Common myeloid progenitor, CD34-positive (primary cell): Measurements from ENCODE around the gene COL4A2.
"Not testable (repeated sequence)": the region's sequence is repeated elsewhere in the genome, so short reads cannot be mapped to it uniquely, and the experiment has no call there.

Source experiments
- CTCF ChIA-PET: fragments of 350-600 bp; sonication (Branson Sonifier 250); formaldehyde crosslinking; loops from one replicate; lab custom pipeline; 2021; ENCODE audit warnings: antibody characterized with exemption; lab: Charles Lee
- POLR2A ChIA-PET: fragments of 350-600 bp; sonication (Branson Sonifier 250); formaldehyde crosslinking; loops from one replicate; lab custom pipeline; 2021; ENCODE audit warnings: antibody characterized with exemption; lab: Charles Lee
- DNase-seq, 3 donors: peaks; one replicate each; pipeline versions ENCODE4 v3.0.0 to v3.0.0-alpha.2; 2013
- H3K27ac ChIP-seq, 2 experiments: 1 replicate in 1 of 2; 2 replicates in 1 of 2; pipeline ENCODE4 v1.7.0; 2013; ENCODE audit warnings: inconsistent platforms in 2 of 2, low read length in 2 of 2, mild to moderate bottlenecking in 2 of 2, low read depth in 1 of 2, moderate library complexity in 1 of 2; ENCODE audit not compliant: severe bottlenecking in 2 of 2, insufficient read depth in 1 of 2, poor library complexity in 1 of 2
- H3K27me3 ChIP-seq, 5 experiments: replicated peaks in 2 of 5; 1 replicate in 3 of 5; 2 replicates in 2 of 5; pipeline versions ENCODE4 v1.6.1 to v1.7.0; 2013; ENCODE audit warnings: low read length in 4 of 5, mild to moderate bottlenecking in 2 of 5, moderate library complexity in 2 of 5, inconsistent platforms in 1 of 5; ENCODE audit not compliant: insufficient read depth in 5 of 5, control insufficient read depth in 4 of 5
- H3K36me3 ChIP-seq, 4 experiments: 1 replicate in 2 of 4; 2 replicates in 2 of 4; pipeline versions ENCODE4 v1.6.1 to v1.7.0; 2013; ENCODE audit warnings: low read length in 3 of 4, control low read depth in 1 of 4, mild to moderate bottlenecking in 1 of 4; ENCODE audit not compliant: control insufficient read depth in 4 of 4, insufficient read depth in 4 of 4
- H3K4me1 ChIP-seq, 4 experiments: 1 replicate in 3 of 4; 2 replicates in 1 of 4; pipeline versions ENCODE4 v1.6.1 to v1.7.1; 2013; ENCODE audit warnings: low read length in 3 of 4, mild to moderate bottlenecking in 3 of 4, control low read depth in 1 of 4, inconsistent platforms in 1 of 4, moderate library complexity in 1 of 4; ENCODE audit not compliant: control insufficient read depth in 4 of 4, insufficient read depth in 4 of 4; ENCODE audit errors: control extremely low read depth in 1 of 4
- H3K4me3 ChIP-seq, 7 experiments: 1 replicate in 4 of 7; 2 replicates in 3 of 7; pipeline versions ENCODE4 v1.5.1 to v1.7.0; 2013; ENCODE audit warnings: mild to moderate bottlenecking in 7 of 7, low read length in 6 of 7, moderate library complexity in 6 of 7, inconsistent platforms in 2 of 7, low read depth in 2 of 7, control low read depth in 1 of 7; ENCODE audit not compliant: insufficient read depth in 4 of 7, control insufficient read depth in 1 of 7; ENCODE audit errors: extremely low read depth in 1 of 7
- H3K9me3 ChIP-seq, 5 experiments: 1 replicate in 4 of 5; 2 replicates in 1 of 5; pipeline versions ENCODE4 v1.6.1 to v1.7.1; 2013; ENCODE audit warnings: low read length in 4 of 5, mild to moderate bottlenecking in 2 of 5, inconsistent platforms in 1 of 5, low read depth in 1 of 5, moderate library complexity in 1 of 5; ENCODE audit not compliant: control insufficient read depth in 4 of 5, insufficient read depth in 2 of 5; ENCODE audit errors: control extremely low read depth in 1 of 5
- WGBS: methylation state at CpG from one replicate; pipeline ENCODE4 v1.1.5; 2013; ENCODE audit not compliant: insufficient coverage; 5-methylcytosine and 5-hydroxymethylcytosine counted together

Gene COL4A2

GRCh38 chr13:110394371-110394841, 87.3 kb downstream of the COL4A2 start:
- Histone ChIP-seq H3K27ac (no peak overlapping the region), H3K36me3 (no peaks in the 10 kb centered on the region), H3K9me3 (peaks cover 0 to 23% (median 6%) of the 10 kb centered on the region in 5 experiments), H3K4me1 (no peaks in the 10 kb centered on the region), H3K4me3 (no peak overlapping the region), H3K27me3 (peaks cover 13 to 88% (median 24%) of the 10 kb centered on the region in 5 experiments)
- CTCF ChIA-PET = no interaction called here
- POLR2A ChIA-PET = no interaction called here
- 99% methylated on average over 13 of the region's 13 CpGs for WGBS
- DNase-seq = no peak

- H3K4me3 ChIP-seq, H3K36me3 ChIP-seq, CTCF ChIA-PET, DNase-seq, H3K27ac ChIP-seq, POLR2A ChIA-PET, H3K4me1 ChIP-seq: not testable (repeated sequence)
- Histone ChIP-seq H3K27me3 (peaks cover 13 to 84% (median 27%) of the 10 kb centered on the region in 5 experiments), H3K9me3 (peaks cover 0 to 13% (median 6%) of the 10 kb centered on the region in 5 experiments)
- 94% methylated on average over 9 of the region's 14 CpGs for WGBS
Observed at GRCh38 chr13:110395616-110396015, 88.5 kb downstream of the COL4A2 start.

GRCh38 chr13:110396476-110396875, 89.4 kb downstream of the COL4A2 start:
- Histone ChIP-seq H3K9me3 (peaks cover 0 to 6% (median 3%) of the 10 kb centered on the region in 5 experiments), H3K36me3 (no peaks in the 10 kb centered on the region), H3K4me3 (no peak overlapping the region), H3K4me1 (no peaks in the 10 kb centered on the region), H3K27ac (no peak overlapping the region), H3K27me3 (peaks cover 17 to 86% (median 34%) of the 10 kb centered on the region in 5 experiments)
- DNase-seq = no peak
- WGBS = 86% methylated on average over 2 of the region's 6 CpGs
- POLR2A ChIA-PET = no interaction called here
- CTCF ChIA-PET = no interaction called here

GRCh38 chr13:110396913-110397381, 89.9 kb downstream of the COL4A2 start:
- H3K27me3 ChIP-seq = peaks cover 13 to 85% (median 36%) of the 10 kb centered on the region in 5 experiments
- H3K9me3 ChIP-seq = peaks cover 0 to 3% (median 2%) of the 10 kb centered on the region in 5 experiments
- no peaks in the 10 kb centered on the region for H3K4me1 ChIP-seq
- ChIA-PET CTCF (no interaction called here), POLR2A (no interaction called here)
- H3K27ac ChIP-seq = no peak overlapping the region
- WGBS = 86% methylated on average over 9 of the region's 11 CpGs
- H3K4me3 ChIP-seq = no peak overlapping the region
- H3K36me3 ChIP-seq = no peaks in the 10 kb centered on the region
- no peak for DNase-seq

GRCh38 chr13:110397436-110398115, 90.5 kb downstream of the COL4A2 start:
- Histone ChIP-seq H3K9me3 (peaks cover 0 to 3% (median 0%) of the 10 kb centered on the region in 5 experiments), H3K27ac (no peak overlapping the region), H3K27me3 (peaks cover 11 to 85% (median 37%) of the 10 kb centered on the region in 5 experiments), H3K4me1 (no peaks in the 10 kb centered on the region), H3K4me3 (no peak overlapping the region), H3K36me3 (no peaks in the 10 kb centered on the region)
- 86% methylated on average over 9 of the region's 14 CpGs for WGBS
- ChIA-PET CTCF (no interaction called here), POLR2A (no interaction called here)
- no peak for DNase-seq

- Histone ChIP-seq H3K4me1 (no peaks in the 10 kb centered on the region), H3K9me3 (peaks cover 0 to 6% (median 0%) of the 10 kb centered on the region in 5 experiments), H3K27ac (no peak overlapping the region), H3K4me3 (no peak overlapping the region), H3K36me3 (no peaks in the 10 kb centered on the region), H3K27me3 (peaks cover 13 to 93% (median 35%) of the 10 kb centered on the region in 5 experiments)
- DNase-seq = no peak
- CTCF ChIA-PET = no interaction called here
- POLR2A ChIA-PET = no interaction called here
- WGBS = 67% methylated on average over 2 of the region's 7 CpGs
Observed at GRCh38 chr13:110398564-110399507, 91.8 kb downstream of the COL4A2 start.
